ENCODE data around the gene MBIP.

Gene MBIP

GRCh38 chr14:36325853-36326252 is 5.4 kb upstream of the MBIP start:
- Mint-ChIP-seq H3K9me3 (no peaks in the 10 kb centered on the region), H3K27ac (no peak overlapping the region), H3K4me1 (ENCODE audit: low read depth) (peaks cover 2% of the 10 kb centered on the region), H3K27me3 (peaks cover 59% of the 10 kb centered on the region), H3K4me3 (no peak overlapping the region), H3K36me3 (ENCODE audit: low read depth) (no peaks in the 10 kb centered on the region)

- Mint-ChIP-seq H3K4me3 (no peak overlapping the region), H3K27ac (no peak overlapping the region), H3K9me3 (no peaks in the 10 kb centered on the region), H3K27me3 (peaks cover 51% of the 10 kb centered on the region), H3K4me1 (ENCODE audit: low read depth) (peaks cover 6% of the 10 kb centered on the region), H3K36me3 (ENCODE audit: low read depth) (no peaks in the 10 kb centered on the region)
Observed at GRCh38 chr14:36324897-36325296, 4.5 kb upstream of the MBIP start.

- no peaks in the 10 kb centered on the region for H3K9me3 Mint-ChIP-seq
- H3K4me1 Mint-ChIP-seq (ENCODE audit: low read depth) = peaks cover 36% of the 10 kb centered on the region
- no peaks in the 10 kb centered on the region for H3K36me3 Mint-ChIP-seq (ENCODE audit: low read depth)
- H3K27ac Mint-ChIP-seq = peak overlapping the region; percentile 88
- peaks cover 24% of the 10 kb centered on the region for H3K27me3 Mint-ChIP-seq
- peak overlapping the region; percentile 92 for H3K4me3 Mint-ChIP-seq
Observed at GRCh38 chr14:36320897-36321381, 502 bp upstream of the MBIP start.

- peaks cover 19% of the 10 kb centered on the region for H3K27me3 Mint-ChIP-seq
- no peaks in the 10 kb centered on the region for H3K9me3 Mint-ChIP-seq
- no peaks in the 10 kb centered on the region for H3K36me3 Mint-ChIP-seq (ENCODE audit: low read depth)
- H3K4me1 Mint-ChIP-seq (ENCODE audit: low read depth) = peaks cover 47% of the 10 kb centered on the region
- H3K4me3 Mint-ChIP-seq = peak overlapping the region; percentile 92
- H3K27ac Mint-ChIP-seq = peak overlapping the region; percentile 88
Observed at GRCh38 chr14:36319899-36320199, 588 bp downstream of the MBIP start.

GRCh38 chr14:36317650-36318049 is 2.8 kb downstream of the MBIP start:
- Mint-ChIP-seq H3K4me3 (no peak overlapping the region), H3K36me3 (ENCODE audit: low read depth) (peaks cover 19% of the 10 kb centered on the region), H3K27ac (peak overlapping the region; percentile 36), H3K4me1 (ENCODE audit: low read depth) (peaks cover 62% of the 10 kb centered on the region), H3K27me3 (peaks cover 8% of the 10 kb centered on the region), H3K9me3 (no peaks in the 10 kb centered on the region)

DNA sequence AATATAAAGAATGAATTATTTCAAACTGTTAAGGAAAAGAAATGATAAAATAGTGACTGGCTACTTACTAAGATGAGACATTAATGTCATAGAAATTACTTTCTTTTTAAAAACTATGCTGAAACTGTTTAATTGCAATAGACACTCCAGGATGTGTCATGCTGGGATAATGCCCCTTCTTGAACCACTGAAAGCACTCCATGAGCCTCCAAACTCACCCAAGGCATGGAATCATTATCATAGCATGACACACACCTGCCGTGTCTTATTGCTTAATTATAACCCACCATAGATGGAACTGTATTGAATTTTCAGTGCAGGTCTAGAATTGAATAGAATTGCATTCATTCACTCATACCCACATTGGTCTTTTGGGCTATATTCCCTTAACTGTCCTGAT is 4.3 kb downstream of the MBIP start:
- Mint-ChIP-seq H3K4me3 (peak overlapping the region; percentile 32), H3K36me3 (ENCODE audit: low read depth) (peaks cover 28% of the 10 kb centered on the region)

DNA sequence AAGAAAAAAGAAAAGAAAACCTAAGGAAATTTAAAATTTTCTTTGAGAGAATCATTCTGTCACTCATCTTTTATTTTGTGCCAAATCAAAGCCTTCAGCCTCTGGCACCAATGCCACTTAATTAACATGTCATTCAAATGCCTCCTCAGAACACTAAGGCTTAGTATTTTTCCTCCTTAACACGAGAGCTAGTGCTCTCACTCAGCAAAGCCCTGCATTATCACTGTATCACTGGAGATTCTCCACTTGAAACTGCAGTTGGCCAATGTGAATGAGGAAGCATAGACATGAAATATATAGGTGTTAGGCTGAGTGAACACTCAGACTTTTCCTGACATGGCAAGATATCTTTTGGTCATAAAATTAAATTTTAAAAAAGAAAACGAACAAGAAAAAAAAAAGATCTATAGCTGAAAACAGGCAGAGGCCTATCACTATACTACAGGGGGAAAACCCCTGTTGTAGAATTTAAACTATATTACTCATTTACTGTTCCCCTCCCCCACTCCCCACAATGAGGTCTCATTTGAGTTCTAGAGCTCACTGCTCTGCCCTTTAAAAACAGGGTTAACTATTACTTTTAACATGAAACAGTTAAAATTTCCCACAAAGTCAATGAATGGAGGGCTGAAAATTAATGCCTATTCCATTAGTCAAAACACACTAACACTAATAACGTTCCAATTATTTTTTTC is 5.1 kb downstream of the MBIP start:
- Mint-ChIP-seq H3K9me3 (no peaks in the 10 kb centered on the region), H3K27ac (peak overlapping the region; percentile 84), H3K4me1 (ENCODE audit: low read depth) (peaks cover 59% of the 10 kb centered on the region), H3K4me3 (peak overlapping the region; percentile 31), H3K36me3 (ENCODE audit: low read depth) (peaks cover 36% of the 10 kb centered on the region), H3K27me3 (no peaks in the 10 kb centered on the region)

More for the DNA sequence above, 4.3 kb downstream of the MBIP start:
- Mint-ChIP-seq H3K4me1 (ENCODE audit: low read depth) (peaks cover 66% of the 10 kb centered on the region), H3K9me3 (no peaks in the 10 kb centered on the region), H3K27ac (peak overlapping the region; percentile 77), H3K27me3 (no peaks in the 10 kb centered on the region)

DNA sequence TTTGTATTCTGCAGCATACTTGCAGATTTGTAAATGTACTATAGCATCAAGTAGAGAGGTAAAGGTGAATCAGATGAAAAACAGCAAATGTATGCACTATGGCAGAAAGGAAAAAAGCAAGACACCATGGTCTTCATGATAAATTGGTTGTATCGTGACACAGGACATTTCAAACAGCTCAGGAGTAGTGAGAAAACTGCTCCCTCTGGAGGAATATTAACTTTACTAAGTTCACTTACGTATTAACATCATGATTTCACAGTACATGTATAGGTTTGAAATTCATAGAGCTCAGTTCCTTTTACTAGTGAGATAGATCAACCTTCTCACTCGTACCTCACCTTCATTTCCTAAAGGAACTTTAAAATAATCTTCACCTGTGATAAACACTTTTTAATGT is 6.5 kb downstream of the MBIP start:
- no peaks in the 10 kb centered on the region for H3K27me3 Mint-ChIP-seq
- H3K27ac Mint-ChIP-seq = no peak overlapping the region
- H3K36me3 Mint-ChIP-seq (ENCODE audit: low read depth) = peaks cover 50% of the 10 kb centered on the region
- peaks cover 53% of the 10 kb centered on the region for H3K4me1 Mint-ChIP-seq (ENCODE audit: low read depth)
- H3K9me3 Mint-ChIP-seq = no peaks in the 10 kb centered on the region
- H3K4me3 Mint-ChIP-seq = no peak overlapping the region

DNA sequence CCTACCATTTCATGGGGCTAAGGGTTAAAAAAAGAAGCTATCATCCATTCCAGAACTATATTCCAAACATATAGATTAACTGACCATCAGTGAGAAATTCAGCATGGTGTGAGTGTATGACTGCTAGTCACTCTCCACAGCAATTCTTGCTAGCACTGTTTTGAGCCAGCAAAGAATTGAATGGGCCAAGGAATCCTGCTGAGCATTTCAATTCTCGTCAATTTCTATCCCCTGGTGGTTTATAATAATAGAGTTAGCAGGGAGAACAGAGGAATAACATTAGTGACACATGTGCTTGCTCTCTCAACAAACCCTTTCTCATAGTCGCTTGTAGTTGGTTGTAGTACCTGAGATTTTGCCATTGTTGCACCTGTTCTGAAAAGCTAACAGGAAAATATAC is 7.2 kb downstream of the MBIP start:
- H3K9me3 Mint-ChIP-seq = no peaks in the 10 kb centered on the region
- no peaks in the 10 kb centered on the region for H3K27me3 Mint-ChIP-seq
- H3K36me3 Mint-ChIP-seq (ENCODE audit: low read depth) = peaks cover 57% of the 10 kb centered on the region
- peaks cover 48% of the 10 kb centered on the region for H3K4me1 Mint-ChIP-seq (ENCODE audit: low read depth)
- no peak overlapping the region for H3K27ac Mint-ChIP-seq
- no peak overlapping the region for H3K4me3 Mint-ChIP-seq

DNA sequence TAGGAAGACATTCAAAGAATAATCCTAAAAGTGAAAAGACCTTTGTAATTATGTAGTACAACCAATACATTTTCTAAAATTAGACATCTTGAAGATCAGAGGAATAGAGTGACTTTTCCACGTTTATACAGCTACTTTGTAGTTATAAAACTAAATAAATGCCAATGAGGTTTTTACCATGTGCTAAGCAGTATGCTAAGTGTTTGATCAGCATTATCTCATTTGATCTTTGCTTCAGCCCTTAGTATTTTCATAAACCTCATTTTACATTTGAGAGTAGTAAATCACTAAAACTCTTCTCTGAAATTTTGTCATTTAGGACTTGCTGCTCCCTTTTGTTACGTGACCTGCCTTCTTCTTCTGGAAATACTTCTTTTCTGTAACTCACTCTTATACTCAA is 13.6 kb downstream of the MBIP start:
- peaks cover 79% of the 10 kb centered on the region for H3K36me3 Mint-ChIP-seq (ENCODE audit: low read depth)
- H3K27me3 Mint-ChIP-seq = no peaks in the 10 kb centered on the region

GRCh38 chr14:36304895-36305294 is 15.5 kb downstream of the MBIP start:
- H3K27ac Mint-ChIP-seq = no peak overlapping the region
- no peaks in the 10 kb centered on the region for H3K9me3 Mint-ChIP-seq
- no peaks in the 10 kb centered on the region for H3K27me3 Mint-ChIP-seq
- H3K36me3 Mint-ChIP-seq (ENCODE audit: low read depth) = peaks cover 71% of the 10 kb centered on the region
- no peaks in the 10 kb centered on the region for H3K4me1 Mint-ChIP-seq (ENCODE audit: low read depth)
- no peak overlapping the region for H3K4me3 Mint-ChIP-seq

More for the DNA sequence above, 13.6 kb downstream of the MBIP start:
- Mint-ChIP-seq H3K27ac (no peak overlapping the region), H3K4me1 (ENCODE audit: low read depth) (no peaks in the 10 kb centered on the region), H3K4me3 (no peak overlapping the region), H3K9me3 (no peaks in the 10 kb centered on the region)

GRCh38 chr14:36303960-36304359 is 16.5 kb downstream of the MBIP start:
- Mint-ChIP-seq H3K9me3 (no peaks in the 10 kb centered on the region), H3K27ac (no peak overlapping the region), H3K4me3 (no peak overlapping the region), H3K27me3 (no peaks in the 10 kb centered on the region), H3K4me1 (ENCODE audit: low read depth) (no peaks in the 10 kb centered on the region), H3K36me3 (ENCODE audit: low read depth) (peaks cover 69% of the 10 kb centered on the region)

DNA sequence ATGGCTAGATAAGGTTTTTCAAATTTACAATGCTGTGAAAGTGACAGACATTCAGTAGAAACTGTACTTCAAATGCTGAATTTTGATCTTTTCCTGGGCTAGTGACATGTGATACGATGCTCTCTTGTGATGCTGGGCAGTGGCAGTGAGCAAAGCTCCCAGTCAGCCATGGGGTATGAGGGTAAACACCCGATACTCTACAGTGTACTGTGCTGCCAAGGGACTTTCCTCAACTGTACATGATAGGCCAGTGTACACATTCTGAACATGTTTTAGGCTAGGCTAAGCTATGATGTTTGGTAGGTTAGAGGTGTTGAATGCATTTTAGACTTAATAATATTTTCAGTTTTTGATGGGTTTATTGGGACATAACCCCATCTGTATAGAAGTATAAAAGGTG is 17.6 kb downstream of the MBIP start:
- no peak overlapping the region for H3K4me3 Mint-ChIP-seq
- H3K4me1 Mint-ChIP-seq (ENCODE audit: low read depth) = no peaks in the 10 kb centered on the region
- no peaks in the 10 kb centered on the region for H3K9me3 Mint-ChIP-seq
- no peaks in the 10 kb centered on the region for H3K27me3 Mint-ChIP-seq
- H3K36me3 Mint-ChIP-seq (ENCODE audit: low read depth) = peaks cover 72% of the 10 kb centered on the region
- H3K27ac Mint-ChIP-seq = no peak overlapping the region

DNA sequence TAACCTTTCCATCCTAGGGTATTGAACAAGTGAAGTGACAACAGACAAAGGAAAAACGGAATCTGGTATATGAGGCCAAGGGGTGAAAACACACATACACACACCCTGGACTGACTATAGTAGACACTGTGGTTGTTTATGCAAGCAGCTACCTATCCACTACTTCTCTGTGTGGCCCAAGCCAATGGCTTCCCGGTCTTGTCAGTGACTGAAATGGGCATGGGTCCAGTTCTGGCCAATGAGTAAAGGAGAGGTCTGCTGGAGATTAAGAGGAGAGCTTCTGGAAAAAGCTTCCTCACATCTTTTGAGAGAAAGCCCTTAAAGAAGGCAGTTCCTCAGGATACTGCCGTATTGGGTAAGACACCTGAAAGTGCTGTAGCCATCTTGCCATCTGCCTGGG is 19.3 kb downstream of the MBIP start:
- Mint-ChIP-seq H3K4me3 (no peak overlapping the region), H3K27me3 (no peaks in the 10 kb centered on the region), H3K36me3 (ENCODE audit: low read depth) (peaks cover 76% of the 10 kb centered on the region), H3K9me3 (no peaks in the 10 kb centered on the region), H3K4me1 (ENCODE audit: low read depth) (no peaks in the 10 kb centered on the region), H3K27ac (no peak overlapping the region)

- Mint-ChIP-seq H3K27ac (no peak overlapping the region), H3K9me3 (no peaks in the 10 kb centered on the region), H3K27me3 (no peaks in the 10 kb centered on the region), H3K4me3 (no peak overlapping the region), H3K36me3 (ENCODE audit: low read depth) (peaks cover 73% of the 10 kb centered on the region), H3K4me1 (ENCODE audit: low read depth) (no peaks in the 10 kb centered on the region)
Observed at GRCh38 chr14:36300337-36300736, 20.1 kb downstream of the MBIP start.

Measured in stimulated activated naive CD8-positive, alpha-beta T cell treated with anti-CD3 and anti-CD28 coated beads, Interleukin-15, Interleukin-2, amounts not matched to agents 100 ng/mL and 50 ng/mL, for 24 hours (primary cell).